Right atrium auricular region (tissue), 2 donors: Measurements from ENCODE around the gene RANBP1. TPM values are rescaled to one million over a fixed set of nuclear protein-coding genes. Genes with fewer than 3 reads are reported as not detected.

ENCODE experiments used
- DNase-seq: peaks from one replicate; pipeline ENCODE4 v3.0.0-alpha.2; 2019; ENCODE audit warnings: low spot score
- H3K27ac ChIP-seq, 2 donors: fragments of 200-600 bp; sonication (generic); 1 replicate in 1 of 2; 2 replicates in 1 of 2; pipeline ENCODE4 v1.5.1; 2016 to 2019
- H3K27me3 ChIP-seq, 2 donors: fragments of 200-600 bp; sonication (generic); one replicate each; pipeline versions ENCODE4 v1.5.1 to v1.6.0; 2017 to 2019
- H3K36me3 ChIP-seq: fragments of 200-600 bp; sonication (generic); one replicate; pipeline ENCODE4 v1.5.1; 2016
- H3K4me1 ChIP-seq, 2 donors: fragments of 200-600 bp; sonication (generic); one replicate each; pipeline versions ENCODE4 v1.5.1 to v1.6.0; 2017 to 2019
- H3K4me3 ChIP-seq, 2 donors: fragments of 200-600 bp; sonication (generic); 1 replicate in 1 of 2; 2 replicates in 1 of 2; pipeline ENCODE4 v1.5.1; 2017 to 2019; ENCODE audit warnings: mild to moderate bottlenecking in 1 of 2, moderate library complexity in 1 of 2
- H3K9me3 ChIP-seq, 2 donors: fragments of 200-600 bp; sonication (generic); one replicate each; pipeline ENCODE4 v1.5.1; 2019
- total RNA-seq, 2 donors: library from RNA; depleted of rRNA; stranded (reverse); fragments of >200 nt; gene quantifications; one replicate each; pipeline ENCODE4 v1.1.0, GENCODE V29; 2016
- TF ChIP-seq, protein P1 (sequence below), 2 donors: fragments of 200-600 bp; sonication (generic); IDR thresholded peaks; one replicate each; pipeline ENCODE4 v1.5.1; 2019; ENCODE audit warnings: antibody characterized with exemption in 2 of 2

Gene RANBP1
- total RNA-seq, 2 donors from 2014 or later, result 63.6 to 96.5 TPM

DNA sequence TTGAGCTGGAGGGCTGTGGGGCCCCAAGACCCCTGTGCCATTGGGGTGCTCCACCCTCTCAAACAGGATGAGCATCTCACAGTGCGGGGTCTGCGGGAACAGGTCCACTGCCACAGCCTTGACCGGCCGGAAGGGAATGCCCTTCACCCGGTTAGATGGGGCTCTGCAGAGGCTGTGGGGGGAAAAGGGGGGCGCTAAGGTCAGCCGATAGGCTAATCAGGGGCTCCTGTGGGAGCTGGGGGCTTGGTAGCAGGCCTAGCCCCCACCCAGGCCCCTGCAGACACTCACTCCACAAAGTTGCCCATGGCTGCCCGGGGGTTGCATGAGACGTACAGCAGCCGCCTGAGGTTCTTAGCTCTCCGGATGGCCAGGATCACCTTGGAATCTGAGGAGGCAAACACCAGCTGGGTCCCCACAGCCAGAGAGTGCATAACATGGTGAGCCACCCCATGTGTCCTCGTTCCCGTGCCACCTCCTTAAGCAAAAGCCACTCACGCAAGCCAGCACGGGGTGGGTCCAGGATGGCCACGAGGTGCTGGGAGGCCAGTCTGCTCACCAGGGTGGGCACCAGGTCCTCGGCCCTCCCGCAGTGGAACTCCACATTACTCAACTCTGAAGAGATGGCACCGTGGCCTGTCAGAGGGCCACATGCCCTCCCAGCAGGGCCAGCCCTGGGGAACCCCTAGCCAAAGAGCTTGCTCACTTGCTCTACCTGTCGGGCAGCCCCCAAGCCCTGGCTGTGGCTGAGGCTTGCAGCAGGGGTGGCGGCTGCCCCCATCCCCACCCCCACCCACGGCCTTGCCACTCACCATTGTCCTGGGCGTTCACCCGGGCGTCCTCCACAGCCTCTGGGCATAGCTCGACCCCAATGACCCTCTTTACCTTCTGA lies 3.0 kb upstream of the RANBP1 start:
- Histone ChIP-seq H3K4me1 (peaks cover 0 to 21% of the 10 kb centered on the region in 2 donors), H3K36me3 (peaks cover 71% of the 10 kb centered on the region), H3K9me3 (no peaks in the 10 kb centered on the region), H3K27ac (no peak overlapping the region), H3K4me3 (no peak overlapping the region), H3K27me3 (no peaks in the 10 kb centered on the region)
- DNase-seq, result no peak
- TF ChIP-seq, protein P1, sequence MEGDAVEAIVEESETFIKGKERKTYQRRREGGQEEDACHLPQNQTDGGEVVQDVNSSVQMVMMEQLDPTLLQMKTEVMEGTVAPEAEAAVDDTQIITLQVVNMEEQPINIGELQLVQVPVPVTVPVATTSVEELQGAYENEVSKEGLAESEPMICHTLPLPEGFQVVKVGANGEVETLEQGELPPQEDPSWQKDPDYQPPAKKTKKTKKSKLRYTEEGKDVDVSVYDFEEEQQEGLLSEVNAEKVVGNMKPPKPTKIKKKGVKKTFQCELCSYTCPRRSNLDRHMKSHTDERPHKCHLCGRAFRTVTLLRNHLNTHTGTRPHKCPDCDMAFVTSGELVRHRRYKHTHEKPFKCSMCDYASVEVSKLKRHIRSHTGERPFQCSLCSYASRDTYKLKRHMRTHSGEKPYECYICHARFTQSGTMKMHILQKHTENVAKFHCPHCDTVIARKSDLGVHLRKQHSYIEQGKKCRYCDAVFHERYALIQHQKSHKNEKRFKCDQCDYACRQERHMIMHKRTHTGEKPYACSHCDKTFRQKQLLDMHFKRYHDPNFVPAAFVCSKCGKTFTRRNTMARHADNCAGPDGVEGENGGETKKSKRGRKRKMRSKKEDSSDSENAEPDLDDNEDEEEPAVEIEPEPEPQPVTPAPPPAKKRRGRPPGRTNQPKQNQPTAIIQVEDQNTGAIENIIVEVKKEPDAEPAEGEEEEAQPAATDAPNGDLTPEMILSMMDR (IDR thresholded peaks at IDR 0.05), result no peak

DNA sequence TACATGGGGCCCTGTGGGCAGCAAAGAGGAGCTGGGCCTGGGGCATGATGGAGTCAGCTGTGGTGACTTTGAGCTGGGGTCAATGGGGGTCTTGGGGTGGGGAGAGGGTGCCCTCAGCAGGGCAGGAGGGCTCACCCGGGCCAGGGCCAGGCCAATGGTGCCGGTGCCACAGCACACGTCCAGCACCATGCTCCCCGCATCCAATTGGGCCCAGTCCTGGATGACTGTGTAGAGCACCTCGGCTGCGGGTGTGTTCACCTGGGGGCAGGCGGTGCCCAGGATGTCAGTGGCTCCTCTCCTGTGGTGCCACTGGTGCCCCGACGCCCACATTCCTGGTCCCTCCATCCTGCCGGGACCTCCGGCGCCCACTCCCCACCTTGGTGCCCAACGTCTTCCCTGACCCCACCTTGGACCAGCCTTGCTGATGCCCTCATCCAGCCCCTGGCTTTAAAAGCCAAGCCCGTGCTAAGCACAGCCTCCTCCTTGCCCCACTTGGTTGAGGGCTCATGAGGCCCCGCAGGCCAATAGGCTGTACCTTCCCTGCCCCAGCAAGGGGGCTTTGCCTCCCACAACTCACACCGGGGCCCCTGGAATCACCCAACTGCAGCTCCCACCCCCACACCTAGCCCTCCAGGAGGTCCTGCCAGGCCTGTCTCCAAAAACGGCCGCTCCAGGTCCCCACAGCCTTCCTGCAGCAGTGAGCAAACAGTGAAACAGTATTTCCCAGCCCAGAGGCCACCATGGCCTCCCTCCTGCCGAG lies 2.2 kb upstream of the RANBP1 start:
- TF ChIP-seq, protein P1 (IDR thresholded peaks at IDR 0.05), result no peak
- DNase-seq, result no peak
- H3K27me3 ChIP-seq, result no peaks in the 10 kb centered on the region
- H3K36me3 ChIP-seq, result peaks cover 63% of the 10 kb centered on the region
- H3K4me3 ChIP-seq, result no peak overlapping the region
- H3K4me1 ChIP-seq, result peaks cover 0 to 29% of the 10 kb centered on the region in 2 donors
- no peak overlapping the region for H3K27ac ChIP-seq
- H3K9me3 ChIP-seq, result no peaks in the 10 kb centered on the region

DNA sequence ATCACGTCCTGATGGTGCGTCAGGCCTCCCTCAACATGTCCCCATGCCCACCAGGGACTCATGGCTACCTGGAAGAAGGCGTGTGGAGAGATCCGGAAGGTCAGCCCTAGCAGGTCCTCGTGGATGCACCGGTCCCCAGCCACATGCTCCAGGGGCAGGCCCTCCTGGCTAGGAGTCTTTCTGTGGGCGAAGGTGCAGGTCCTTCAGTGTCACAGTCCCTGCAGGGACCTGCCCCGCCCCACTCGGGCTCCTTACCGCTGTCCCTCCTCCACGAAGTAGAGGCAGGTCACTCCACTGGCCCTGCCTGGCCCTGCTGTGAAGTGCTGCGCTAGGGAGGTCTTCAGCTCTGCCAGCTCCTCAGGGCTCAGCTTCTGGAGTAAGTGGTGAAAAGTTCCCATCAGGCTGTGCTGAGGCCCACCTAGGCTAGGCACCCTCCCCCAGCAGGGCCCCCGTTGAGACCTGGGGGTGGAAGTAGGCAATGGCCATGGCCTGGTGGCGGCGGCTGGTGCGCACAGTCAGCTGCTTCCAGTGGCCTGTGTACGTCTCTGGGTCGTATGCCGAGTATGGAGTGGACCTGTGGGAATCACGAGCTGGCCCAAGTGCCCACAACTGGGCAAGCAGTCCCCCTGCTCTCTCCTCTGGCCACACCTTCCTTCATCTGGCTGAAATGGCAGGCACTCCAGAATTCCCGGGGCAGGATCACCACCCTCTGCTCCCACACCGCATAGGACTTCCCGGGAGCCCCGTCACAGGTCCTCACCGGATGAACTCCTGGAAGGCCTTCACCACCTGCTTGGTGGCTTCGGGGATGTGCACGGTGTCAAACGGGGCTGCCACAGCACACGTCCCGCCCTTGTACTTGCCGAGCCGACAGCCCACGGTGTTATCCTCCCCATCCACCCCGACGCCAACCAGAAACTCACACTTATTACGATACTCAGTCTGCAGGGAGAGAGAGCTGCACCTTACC lies 1.1 kb upstream of the RANBP1 start:
- H3K4me3 ChIP-seq, result no peak overlapping the region
- H3K36me3 ChIP-seq, result peaks cover 63% of the 10 kb centered on the region
- DNase-seq, result no peak
- TF ChIP-seq, protein P1 (IDR thresholded peaks at IDR 0.05), result no peak
- H3K9me3 ChIP-seq, result no peaks in the 10 kb centered on the region
- peaks cover 0 to 40% of the 10 kb centered on the region in 2 donors for H3K4me1 ChIP-seq
- no peaks in the 10 kb centered on the region for H3K27me3 ChIP-seq
- H3K27ac ChIP-seq, result no peak overlapping the region

DNA sequence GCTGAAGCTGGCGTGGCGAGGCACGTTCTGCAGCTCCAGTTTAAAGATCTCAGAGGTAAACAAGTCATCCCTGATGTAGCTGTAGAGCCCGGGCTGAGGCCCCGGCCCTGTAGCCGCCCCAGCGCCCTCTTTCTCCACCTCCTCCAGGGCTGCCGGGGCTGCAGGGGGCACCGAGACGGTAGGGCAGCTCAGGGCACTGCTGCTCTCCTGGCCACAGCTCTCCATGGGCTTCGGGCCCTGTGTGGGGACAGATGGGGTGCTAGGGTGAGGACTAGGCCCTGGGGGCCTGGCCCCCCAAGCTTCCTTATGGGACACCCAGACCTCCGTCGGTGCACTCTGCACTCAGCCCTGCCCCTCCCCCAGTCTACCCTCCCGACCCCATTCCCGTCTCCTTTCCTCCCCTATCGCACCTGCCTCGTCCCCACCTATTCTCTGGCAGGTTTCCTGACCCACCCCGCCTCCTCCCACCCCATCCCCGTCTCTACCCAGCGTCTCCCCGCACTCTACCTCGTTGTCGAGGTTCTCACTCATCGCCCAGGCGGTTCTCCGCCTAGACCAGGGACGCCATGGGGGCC lies 559 bp downstream of the RANBP1 start:
- H3K27ac ChIP-seq, result peak overlapping the region; percentile 88 to 93
- peaks cover 0 to 49% of the 10 kb centered on the region in 2 donors for H3K4me1 ChIP-seq
- no peak for DNase-seq
- peaks cover 54% of the 10 kb centered on the region for H3K36me3 ChIP-seq
- H3K27me3 ChIP-seq, result no peaks in the 10 kb centered on the region
- peak overlapping the region; percentile 91 for H3K4me3 ChIP-seq
- H3K9me3 ChIP-seq, result no peaks in the 10 kb centered on the region
- TF ChIP-seq, protein P1 (IDR thresholded peaks at IDR 0.05), result no peak
